ENCODE measurements around the gene TNNI3K.

TNNI3K gene

DNA sequence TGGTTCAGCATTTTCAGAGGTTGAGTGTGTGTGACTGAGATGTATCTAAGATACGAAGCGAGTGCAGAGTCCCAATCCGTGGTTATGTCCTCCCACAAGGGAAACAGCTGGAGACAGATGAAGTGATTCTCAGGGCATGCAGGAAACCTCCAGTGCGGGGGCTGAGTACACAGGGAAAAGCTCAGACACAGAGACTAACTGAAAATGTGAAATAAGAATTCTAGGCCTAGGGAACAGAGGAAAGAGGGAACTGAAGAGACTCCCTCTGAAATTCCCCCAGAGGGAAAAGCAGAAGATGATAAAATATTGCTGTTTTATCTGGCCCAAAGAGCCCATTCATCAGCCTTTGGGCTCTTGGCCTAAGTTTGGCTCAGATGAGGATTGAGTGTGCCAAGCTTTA is 160.4 kb downstream of the TNNI3K start:
- DNase-seq: no peak

GRCh38 chr1:74396462-74396861 is 161.3 kb downstream of the TNNI3K start:
- no peak for DNase-seq

- no peak for DNase-seq
Measured at GRCh38 chr1:74396933-74397332, 161.7 kb downstream of the TNNI3K start.

- DNase-seq: no peak
Measured at GRCh38 chr1:74399249-74399648, 164.1 kb downstream of the TNNI3K start.

- no peak for DNase-seq
Measured at GRCh38 chr1:74402873-74403272, 167.7 kb downstream of the TNNI3K start.

- no peak for DNase-seq
Measured at GRCh38 chr1:74403606-74404005, 168.4 kb downstream of the TNNI3K start.

GRCh38 chr1:74406759-74407158 is 171.6 kb downstream of the TNNI3K start:
- DNase-seq: no peak

- DNase-seq: no peak
Measured at GRCh38 chr1:74407902-74408301, 172.7 kb downstream of the TNNI3K start.

DNA sequence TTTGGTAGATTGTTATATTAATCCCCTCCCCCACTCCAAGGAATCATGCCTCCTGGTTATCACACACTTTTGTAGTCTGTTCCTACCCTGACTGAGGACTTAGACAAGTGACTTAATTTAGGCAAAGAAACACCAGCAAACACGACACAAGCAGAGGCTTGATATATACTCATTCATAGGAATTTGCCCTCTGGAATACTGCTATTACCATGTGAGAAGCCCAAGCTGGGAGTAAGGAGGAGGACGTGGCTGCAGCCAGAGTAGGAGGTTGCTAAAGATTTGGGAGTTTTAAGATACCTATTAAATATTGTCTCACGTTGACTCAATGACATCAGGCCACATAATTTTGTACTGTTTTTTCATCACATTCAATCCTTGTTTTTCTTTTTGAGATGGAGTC is 177.1 kb downstream of the TNNI3K start:
- DNase-seq: no peak

GRCh38 chr1:74415935-74416334 is 180.7 kb downstream of the TNNI3K start:
- no peak for DNase-seq

DNA sequence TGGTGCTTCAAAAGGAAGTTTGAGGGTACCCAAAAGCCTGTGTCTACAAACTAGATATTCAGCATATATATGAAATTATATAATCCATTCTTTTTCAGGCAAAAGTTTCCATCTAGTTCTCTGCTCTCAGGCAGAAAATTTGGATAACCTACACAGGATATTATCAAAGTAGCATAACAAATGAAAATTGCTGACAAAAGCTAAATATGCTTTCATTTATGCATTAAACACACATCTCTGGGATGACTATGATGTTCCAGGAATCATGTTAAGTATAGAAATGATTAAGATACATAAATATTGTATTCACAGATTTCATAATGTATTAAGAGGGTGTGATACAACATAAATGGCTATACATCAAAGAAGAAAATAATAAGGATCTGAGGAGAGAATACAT is 184.4 kb downstream of the TNNI3K start:
- no peak for DNase-seq

DNA sequence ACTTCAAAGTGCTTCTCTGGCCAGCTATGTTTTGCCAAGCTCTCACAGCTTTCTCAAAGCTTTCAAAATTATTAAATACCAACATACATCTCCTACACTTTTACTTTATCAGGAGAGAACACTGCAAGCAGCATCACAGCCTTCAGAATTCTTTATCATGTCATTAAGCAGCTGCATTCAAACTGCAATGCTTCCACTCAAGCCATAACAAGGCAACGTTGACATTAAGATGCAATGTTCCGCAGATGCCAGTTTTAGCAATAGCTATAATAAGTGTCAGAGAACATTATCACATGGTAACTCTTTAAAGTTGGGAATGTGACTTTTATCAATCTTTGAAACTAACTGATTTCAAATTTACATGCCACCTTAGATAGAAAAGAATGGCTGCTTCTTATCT is 185.3 kb downstream of the TNNI3K start:
- DNase-seq: no peak

DNA sequence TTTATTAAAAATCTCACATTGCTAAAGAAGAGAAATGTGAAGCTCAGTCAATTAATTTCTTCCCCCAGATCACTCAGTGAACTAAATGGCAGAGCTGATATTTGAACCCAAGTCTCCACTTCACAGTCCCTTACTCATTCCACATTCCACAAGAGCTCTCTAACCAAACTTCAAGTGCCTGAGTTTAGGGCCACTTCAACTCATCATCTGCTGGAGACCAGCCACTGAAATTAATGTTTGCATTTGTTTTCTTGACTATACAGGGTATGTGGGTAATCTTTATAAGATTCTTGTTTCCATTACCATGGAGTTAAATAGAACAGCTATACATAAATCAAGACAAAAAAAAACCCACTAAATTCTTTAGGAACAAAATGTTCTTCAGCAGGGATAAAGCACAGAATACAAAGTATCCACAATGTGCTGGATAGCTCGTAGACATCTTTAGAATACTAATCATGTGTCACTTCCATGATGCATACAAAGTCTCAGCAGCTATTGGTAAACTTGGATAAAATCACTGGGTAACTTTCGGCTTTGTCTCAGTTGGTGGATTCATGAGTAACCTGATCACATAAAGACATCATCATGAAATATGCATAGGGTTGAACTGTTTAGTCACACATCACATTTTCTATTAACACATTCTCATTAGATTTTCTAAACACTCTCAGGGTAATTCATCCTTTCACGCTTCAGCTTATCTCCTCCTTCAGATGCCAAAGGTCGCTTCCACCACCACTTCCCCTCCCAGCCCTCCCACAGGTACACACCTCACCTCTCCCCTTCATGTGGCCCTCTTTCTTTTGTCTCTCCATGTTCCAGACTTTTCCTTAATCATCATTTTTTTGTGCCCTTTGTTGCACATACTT is 187.5 kb downstream of the TNNI3K start:
- no peak for DNase-seq

DNA sequence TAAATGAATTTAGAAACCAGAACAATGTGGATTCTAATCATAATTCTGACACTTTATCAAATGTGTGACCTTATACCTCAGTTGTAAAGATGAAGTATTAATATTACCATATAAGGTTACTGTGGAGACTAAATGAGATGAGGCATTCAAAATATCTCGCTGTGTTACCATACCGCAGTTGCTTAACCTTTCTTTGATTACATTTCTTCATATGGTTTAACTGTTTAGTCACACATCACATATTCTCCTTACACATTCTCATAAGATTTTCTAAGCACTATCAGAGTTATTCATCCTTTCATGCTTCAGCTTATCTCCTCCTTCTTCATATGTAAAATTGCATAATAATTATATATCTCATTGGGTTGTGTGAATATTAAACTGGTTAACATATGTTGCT is 188.3 kb downstream of the TNNI3K start:
- DNase-seq: no peak

DNA sequence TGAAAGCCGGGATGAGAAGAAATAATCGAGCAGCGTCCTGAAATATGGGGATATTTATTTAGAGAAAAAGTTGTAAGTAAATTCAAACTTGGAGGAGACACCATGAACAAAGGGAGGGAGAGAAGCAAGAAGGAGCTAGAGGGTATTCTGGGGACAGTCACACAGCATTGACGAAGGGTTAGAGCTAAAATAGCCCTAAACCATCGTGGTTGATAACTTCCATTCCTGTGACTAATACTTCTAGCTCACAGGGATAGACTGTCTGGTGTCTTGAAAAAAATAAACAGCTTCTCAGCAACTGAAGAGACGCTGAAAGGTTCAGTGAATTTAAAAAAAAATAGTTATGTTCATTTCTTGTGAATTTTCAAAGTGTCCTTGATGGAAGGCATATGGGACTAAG is 190.5 kb downstream of the TNNI3K start:
- no peak for DNase-seq

- DNase-seq: no peak
Measured at GRCh38 chr1:74426208-74426937, 191.2 kb downstream of the TNNI3K start.

GRCh38 chr1:74427681-74428080 is 192.5 kb downstream of the TNNI3K start:
- DNase-seq: no peak

DNA sequence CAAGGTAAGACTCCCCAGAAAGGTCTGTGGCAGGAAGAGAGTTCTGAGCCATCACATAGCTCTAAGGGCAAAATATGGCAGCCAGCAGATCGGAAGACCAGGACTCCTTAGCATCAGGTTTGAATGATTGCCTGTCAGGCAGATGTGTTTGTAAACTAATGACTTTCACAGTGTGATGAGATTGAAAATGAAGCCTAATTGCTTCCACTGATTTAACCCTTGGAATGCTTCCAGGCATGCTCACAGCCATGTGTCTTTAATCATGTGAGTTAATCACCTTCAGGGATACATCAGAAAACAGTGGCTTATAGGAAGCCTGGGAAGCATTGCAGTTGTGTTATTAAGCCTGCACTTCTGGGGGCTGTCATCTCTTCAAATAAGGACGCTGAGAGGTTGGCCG is 194.4 kb downstream of the TNNI3K start:
- no peak for DNase-seq

DNA sequence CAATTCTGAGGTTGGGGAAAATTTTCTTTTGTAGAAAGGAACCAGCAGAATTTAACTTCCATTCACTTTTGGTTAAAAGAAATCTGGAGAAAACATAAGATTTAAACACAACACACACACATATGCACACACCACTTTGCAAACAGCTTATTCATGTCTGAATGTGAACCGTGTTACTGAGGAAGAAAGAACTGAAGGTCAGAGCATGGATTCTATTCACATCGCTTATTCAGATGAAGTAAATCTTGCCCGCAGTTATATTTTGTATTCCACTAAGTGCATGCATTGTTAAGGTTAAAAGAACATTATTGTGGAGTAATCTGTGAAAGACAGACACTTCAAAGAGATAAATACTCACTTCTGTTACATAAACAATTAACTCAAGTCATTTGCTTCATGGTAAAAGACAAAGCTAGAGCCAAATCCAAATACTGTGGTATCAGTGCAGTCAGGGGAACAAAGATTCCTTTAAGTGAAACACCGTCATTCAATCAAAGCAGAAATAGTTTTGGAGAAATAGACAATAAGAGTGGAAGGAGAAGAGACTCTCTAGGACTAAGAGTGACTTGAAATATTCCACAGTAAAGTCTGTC is 195.3 kb downstream of the TNNI3K start:
- DNase-seq: no peak

DNA sequence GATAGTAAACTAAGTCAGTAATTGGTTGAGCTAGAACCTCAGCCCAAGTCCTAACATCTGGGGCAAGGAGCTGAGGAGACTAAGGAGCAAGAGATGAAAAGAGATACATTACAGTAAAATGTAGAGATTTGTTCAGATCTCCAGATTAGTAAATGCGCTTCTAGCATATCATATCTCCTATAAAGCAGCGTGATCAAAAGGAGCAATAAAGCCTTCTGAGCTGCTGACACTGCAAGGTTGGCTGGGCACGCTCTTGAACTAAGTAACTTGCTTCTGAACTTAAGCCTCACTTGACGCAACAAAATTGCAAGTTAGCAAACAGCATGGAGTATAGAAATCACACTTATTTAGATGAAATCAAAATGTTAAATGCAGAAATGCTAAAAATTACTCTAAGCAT is 196.3 kb downstream of the TNNI3K start:
- no peak for DNase-seq

DNA sequence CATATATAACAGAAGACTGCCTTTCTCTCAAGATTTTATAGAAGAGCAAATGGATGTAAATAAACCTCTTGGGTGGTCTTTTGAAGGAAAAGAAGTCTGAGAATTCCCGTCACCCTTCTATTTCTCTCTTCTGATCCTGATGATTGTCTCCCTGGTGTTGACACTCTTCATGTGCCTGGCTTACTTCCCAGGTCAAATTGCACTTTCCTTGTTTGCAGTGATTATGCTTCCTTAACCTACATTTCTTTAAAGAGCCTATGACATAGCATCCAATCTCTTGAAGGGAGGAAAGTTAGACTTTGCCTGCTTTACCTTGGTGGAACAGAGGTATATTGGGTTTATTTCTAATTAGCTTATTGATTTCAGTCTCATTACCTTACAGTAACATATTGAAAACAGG is 197.1 kb downstream of the TNNI3K start:
- DNase-seq: no peak

DNA sequence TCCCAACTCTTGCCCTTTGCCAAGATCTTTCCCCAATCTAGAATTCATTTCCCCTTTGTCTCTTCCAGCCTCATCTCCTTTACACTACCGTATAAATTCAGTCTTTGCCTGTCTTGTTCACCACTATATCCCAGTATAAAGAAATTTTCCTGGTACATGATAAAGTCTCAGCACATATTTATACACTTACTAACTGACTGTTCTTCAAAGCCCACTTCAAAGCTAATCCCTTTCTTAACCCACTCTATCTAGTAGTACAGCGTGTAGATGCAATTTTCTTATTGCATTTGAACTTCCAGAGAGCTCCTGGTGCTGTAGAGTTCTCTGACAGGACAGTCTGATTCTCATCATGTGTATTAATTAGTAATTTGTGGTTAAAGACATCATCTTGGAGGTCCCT is 199.1 kb downstream of the TNNI3K start:
- DNase-seq: no peak

DNA sequence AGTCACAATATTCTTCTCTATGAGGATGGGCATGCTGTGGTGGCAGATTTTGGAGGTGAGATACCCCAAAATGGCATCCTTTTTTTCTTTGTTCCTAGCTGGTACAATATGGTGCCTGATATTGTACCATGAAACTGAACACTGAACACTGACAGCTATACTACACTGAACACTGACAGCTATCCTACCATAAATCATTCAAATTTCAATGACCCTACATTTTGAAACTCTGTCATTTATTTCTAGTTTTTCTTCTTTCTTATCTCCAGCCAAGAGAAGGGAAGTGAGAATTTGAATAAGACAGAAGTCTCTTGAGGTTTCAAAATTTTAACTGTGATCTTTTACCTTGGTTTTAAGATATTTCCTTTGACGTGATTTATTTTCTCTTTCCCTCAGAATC is 200.9 kb downstream of the TNNI3K start:
- no peak for DNase-seq

GRCh38 chr1:74437035-74437434 is 201.8 kb downstream of the TNNI3K start:
- DNase-seq: no peak
